ENCODE measurements around the gene SLC14A1. TPM values are rescaled to one million over a fixed set of nuclear protein-coding genes. Genes with fewer than 3 reads are reported as not detected.

Gene SLC14A1
- total and polyA plus RNA-seq, 2 of the 8 experiments (the other 6 are each of a cell fraction or from before 2014, with no cell fraction given): 0.18 TPM; not detected in 1

DNA sequence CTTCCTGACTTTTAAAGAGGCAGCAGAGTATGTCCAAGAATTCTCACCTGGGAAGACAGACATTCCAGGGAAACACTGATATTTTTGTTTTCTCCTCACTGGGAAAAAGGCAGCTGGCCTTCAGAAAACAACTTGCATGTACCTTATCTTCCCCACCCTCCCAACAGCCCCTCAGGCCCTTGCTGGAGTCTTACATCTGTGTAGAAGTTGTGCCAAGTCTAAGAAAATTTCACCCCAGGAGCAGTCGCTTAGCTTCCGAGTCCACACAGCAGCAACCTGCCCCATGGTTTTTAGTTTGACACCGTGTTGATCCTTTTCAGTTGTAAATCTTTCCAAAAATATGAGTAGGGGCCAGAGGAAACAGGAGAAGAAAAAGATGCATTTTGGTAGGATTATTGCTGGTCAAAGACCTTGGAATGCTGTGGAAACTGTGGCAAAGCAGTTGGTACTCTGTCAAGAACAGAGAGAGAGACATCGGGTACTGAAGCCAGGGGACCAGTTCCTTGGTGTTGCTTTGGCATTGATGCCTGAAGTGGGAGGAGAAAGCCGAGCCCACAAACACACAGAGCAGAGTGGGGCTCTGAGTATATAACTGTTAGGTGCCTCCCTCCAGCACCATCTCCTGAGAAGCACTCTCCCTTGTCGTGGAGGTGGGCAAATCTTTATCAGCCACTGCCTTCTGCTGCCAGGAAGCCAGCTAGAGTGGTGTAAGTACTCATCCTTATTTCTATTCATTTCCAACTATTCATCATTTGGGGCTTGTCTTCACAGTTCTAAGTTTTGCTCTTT lies at the start of gene SLC14A1 (continued):
- TF ChIP-seq, protein P1, sequence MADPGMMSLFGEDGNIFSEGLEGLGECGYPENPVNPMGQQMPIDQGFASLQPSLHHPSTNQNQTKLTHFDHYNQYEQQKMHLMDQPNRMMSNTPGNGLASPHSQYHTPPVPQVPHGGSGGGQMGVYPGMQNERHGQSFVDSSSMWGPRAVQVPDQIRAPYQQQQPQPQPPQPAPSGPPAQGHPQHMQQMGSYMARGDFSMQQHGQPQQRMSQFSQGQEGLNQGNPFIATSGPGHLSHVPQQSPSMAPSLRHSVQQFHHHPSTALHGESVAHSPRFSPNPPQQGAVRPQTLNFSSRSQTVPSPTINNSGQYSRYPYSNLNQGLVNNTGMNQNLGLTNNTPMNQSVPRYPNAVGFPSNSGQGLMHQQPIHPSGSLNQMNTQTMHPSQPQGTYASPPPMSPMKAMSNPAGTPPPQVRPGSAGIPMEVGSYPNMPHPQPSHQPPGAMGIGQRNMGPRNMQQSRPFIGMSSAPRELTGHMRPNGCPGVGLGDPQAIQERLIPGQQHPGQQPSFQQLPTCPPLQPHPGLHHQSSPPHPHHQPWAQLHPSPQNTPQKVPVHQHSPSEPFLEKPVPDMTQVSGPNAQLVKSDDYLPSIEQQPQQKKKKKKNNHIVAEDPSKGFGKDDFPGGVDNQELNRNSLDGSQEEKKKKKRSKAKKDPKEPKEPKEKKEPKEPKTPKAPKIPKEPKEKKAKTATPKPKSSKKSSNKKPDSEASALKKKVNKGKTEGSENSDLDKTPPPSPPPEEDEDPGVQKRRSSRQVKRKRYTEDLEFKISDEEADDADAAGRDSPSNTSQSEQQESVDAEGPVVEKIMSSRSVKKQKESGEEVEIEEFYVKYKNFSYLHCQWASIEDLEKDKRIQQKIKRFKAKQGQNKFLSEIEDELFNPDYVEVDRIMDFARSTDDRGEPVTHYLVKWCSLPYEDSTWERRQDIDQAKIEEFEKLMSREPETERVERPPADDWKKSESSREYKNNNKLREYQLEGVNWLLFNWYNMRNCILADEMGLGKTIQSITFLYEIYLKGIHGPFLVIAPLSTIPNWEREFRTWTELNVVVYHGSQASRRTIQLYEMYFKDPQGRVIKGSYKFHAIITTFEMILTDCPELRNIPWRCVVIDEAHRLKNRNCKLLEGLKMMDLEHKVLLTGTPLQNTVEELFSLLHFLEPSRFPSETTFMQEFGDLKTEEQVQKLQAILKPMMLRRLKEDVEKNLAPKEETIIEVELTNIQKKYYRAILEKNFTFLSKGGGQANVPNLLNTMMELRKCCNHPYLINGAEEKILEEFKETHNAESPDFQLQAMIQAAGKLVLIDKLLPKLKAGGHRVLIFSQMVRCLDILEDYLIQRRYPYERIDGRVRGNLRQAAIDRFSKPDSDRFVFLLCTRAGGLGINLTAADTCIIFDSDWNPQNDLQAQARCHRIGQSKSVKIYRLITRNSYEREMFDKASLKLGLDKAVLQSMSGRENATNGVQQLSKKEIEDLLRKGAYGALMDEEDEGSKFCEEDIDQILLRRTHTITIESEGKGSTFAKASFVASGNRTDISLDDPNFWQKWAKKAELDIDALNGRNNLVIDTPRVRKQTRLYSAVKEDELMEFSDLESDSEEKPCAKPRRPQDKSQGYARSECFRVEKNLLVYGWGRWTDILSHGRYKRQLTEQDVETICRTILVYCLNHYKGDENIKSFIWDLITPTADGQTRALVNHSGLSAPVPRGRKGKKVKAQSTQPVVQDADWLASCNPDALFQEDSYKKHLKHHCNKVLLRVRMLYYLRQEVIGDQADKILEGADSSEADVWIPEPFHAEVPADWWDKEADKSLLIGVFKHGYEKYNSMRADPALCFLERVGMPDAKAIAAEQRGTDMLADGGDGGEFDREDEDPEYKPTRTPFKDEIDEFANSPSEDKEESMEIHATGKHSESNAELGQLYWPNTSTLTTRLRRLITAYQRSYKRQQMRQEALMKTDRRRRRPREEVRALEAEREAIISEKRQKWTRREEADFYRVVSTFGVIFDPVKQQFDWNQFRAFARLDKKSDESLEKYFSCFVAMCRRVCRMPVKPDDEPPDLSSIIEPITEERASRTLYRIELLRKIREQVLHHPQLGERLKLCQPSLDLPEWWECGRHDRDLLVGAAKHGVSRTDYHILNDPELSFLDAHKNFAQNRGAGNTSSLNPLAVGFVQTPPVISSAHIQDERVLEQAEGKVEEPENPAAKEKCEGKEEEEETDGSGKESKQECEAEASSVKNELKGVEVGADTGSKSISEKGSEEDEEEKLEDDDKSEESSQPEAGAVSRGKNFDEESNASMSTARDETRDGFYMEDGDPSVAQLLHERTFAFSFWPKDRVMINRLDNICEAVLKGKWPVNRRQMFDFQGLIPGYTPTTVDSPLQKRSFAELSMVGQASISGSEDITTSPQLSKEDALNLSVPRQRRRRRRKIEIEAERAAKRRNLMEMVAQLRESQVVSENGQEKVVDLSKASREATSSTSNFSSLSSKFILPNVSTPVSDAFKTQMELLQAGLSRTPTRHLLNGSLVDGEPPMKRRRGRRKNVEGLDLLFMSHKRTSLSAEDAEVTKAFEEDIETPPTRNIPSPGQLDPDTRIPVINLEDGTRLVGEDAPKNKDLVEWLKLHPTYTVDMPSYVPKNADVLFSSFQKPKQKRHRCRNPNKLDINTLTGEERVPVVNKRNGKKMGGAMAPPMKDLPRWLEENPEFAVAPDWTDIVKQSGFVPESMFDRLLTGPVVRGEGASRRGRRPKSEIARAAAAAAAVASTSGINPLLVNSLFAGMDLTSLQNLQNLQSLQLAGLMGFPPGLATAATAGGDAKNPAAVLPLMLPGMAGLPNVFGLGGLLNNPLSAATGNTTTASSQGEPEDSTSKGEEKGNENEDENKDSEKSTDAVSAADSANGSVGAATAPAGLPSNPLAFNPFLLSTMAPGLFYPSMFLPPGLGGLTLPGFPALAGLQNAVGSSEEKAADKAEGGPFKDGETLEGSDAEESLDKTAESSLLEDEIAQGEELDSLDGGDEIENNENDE (IDR thresholded peaks at IDR 0.05; ENCODE audit: insufficient replicate concordance, low read length): no peak
- no peak for TF ChIP-seq CBX5 (IDR thresholded peaks at IDR 0.05; ENCODE audit: low read depth, low read length)
- TF ChIP-seq ZNF274 (IDR thresholded peaks at IDR 0.05; ENCODE audit: borderline replicate concordance, extremely low read depth, low read length): no peak
- TF ChIP-seq SIN3A (conservative IDR thresholded peaks at IDR 0.05 in 1 of 2, IDR thresholded peaks at IDR 0.05 in 1 of 2; ENCODE audit: low read depth in 1 of 2, low read length in 2 of 2): no peak
- TF ChIP-seq NRF1 (IDR thresholded peaks at IDR 0.05; ENCODE audit: low read depth, low read length): no peak
- TF ChIP-seq, protein P2, sequence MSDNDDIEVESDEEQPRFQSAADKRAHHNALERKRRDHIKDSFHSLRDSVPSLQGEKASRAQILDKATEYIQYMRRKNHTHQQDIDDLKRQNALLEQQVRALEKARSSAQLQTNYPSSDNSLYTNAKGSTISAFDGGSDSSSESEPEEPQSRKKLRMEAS (IDR thresholded peaks at IDR 0.05): no peak
- TF ChIP-seq RFX5 (IDR thresholded peaks at IDR 0.05; ENCODE audit: borderline replicate concordance, low read depth, low read length): no peak
- no peak for TF ChIP-seq RNF2 (IDR thresholded peaks at IDR 0.05; ENCODE audit: borderline replicate concordance, low read depth, low read length, missing control alignments, poor library complexity, severe bottlenecking)
